ENCODE measurements around the gene SLC1A7. TPM values are rescaled to one million over a fixed set of nuclear protein-coding genes. Genes with fewer than 3 reads are reported as not detected.

SLC1A7 gene
- total RNA-seq, 4 donors from 2014 or later: 4.7 to 12.8 (median 9.4) TPM; not detected in 1

DNA sequence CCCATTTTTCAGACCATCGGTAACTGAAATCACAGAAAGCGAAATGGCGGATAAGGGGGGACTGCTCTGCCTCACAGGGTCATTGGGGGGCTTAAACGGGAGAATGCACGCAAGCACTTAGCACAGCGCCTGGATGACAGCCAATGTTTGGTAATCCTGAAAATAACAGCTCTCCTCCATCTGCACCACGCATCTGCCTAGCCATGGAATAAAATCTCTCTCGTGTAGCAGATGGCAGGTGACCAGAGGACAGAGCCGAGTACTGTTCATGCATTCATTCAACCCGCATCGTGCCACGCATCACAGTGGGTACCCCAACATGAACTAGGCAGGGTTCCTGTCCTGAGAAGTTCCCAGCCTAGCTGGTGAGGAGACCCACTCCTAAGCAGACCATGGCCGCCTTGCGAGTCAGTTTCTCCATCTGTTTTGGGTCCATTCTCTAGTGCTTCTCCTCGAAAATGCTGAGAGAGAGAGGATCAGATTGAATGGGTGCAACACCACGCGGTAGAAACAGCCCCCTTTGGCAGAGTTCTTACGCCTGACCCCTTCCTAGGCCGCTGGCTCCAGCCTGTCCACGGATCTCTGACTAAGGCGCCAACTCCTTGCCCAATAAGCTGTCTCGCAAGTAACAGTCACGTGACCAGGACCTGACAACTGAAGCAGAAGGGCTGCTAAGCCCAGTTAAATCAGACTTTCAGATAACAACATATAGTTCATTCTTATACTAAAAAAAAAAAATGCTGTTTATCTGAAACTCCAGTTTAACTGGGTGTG, 7.3 kb downstream of the SLC1A7 start:
- Histone ChIP-seq H3K27ac (peak overlapping the region in 2 of 4 donors; percentile 23 to 56), H3K36me3 (no peaks in the 10 kb centered on the region), H3K27me3 (no peaks in the 10 kb centered on the region), H3K4me3 (no peak overlapping the region), H3K4me1 (peaks cover 0 to 15% (median 1%) of the 10 kb centered on the region in 4 donors), H3K9me3 (peaks cover 0 to 6% (median 0%) of the 10 kb centered on the region in 4 donors)
- TF ChIP-seq POLR2A (IDR thresholded peaks at IDR 0.05): no peak
- TF ChIP-seq, protein P1, sequence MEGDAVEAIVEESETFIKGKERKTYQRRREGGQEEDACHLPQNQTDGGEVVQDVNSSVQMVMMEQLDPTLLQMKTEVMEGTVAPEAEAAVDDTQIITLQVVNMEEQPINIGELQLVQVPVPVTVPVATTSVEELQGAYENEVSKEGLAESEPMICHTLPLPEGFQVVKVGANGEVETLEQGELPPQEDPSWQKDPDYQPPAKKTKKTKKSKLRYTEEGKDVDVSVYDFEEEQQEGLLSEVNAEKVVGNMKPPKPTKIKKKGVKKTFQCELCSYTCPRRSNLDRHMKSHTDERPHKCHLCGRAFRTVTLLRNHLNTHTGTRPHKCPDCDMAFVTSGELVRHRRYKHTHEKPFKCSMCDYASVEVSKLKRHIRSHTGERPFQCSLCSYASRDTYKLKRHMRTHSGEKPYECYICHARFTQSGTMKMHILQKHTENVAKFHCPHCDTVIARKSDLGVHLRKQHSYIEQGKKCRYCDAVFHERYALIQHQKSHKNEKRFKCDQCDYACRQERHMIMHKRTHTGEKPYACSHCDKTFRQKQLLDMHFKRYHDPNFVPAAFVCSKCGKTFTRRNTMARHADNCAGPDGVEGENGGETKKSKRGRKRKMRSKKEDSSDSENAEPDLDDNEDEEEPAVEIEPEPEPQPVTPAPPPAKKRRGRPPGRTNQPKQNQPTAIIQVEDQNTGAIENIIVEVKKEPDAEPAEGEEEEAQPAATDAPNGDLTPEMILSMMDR (IDR thresholded peaks at IDR 0.05): no peak
- DNase-seq: peak in 2 of 3 donors; percentile 59 to 84

DNA sequence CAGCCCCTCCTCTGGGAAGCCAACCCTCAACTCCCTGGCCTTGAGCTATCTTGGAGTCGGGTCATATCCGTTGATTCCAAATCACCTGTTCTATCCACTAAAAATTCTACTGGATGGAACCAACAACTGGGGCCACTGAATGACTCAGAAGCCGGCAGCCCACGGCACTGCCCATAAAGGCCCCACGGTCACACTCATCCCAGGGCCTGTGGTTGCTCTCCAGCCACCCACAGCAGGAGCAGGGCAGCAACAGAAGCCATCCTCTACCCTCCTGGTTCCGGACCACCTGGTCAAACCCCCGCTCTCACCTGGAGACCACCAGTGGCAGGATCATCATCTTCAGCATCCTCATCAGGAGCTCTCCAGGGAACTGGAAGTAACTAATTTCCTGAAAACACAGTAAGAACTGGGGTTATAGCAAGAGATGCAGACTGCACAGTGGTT, 8.4 kb downstream of the SLC1A7 start:
- Histone ChIP-seq H3K4me1 (peaks cover 0 to 15% (median 1%) of the 10 kb centered on the region in 4 donors), H3K27me3 (no peaks in the 10 kb centered on the region), H3K4me3 (no peak overlapping the region), H3K9me3 (peaks cover 0 to 6% (median 0%) of the 10 kb centered on the region in 4 donors), H3K27ac (no peak overlapping the region), H3K36me3 (no peaks in the 10 kb centered on the region)
- TF ChIP-seq, protein P1 (IDR thresholded peaks at IDR 0.05): no peak
- TF ChIP-seq POLR2A (IDR thresholded peaks at IDR 0.05): no peak
- peak in 2 of 3 donors; percentile 16 to 22 for DNase-seq

- peaks cover 0 to 15% (median 1%) of the 10 kb centered on the region in 4 donors for H3K4me1 ChIP-seq
- no peak for TF ChIP-seq POLR2A (IDR thresholded peaks at IDR 0.05)
- TF ChIP-seq, protein P1 (IDR thresholded peaks at IDR 0.05): no peak
- no peaks in the 10 kb centered on the region for H3K36me3 ChIP-seq
- peak in 2 of 3 donors; percentile 11 to 21 for DNase-seq
- H3K27ac ChIP-seq: no peak overlapping the region
- H3K27me3 ChIP-seq: no peaks in the 10 kb centered on the region
- no peak overlapping the region for H3K4me3 ChIP-seq
- peaks cover 0 to 6% (median 0%) of the 10 kb centered on the region in 4 donors for H3K9me3 ChIP-seq
These were observed 9.0 kb downstream of the SLC1A7 start for GRCh38 chr1:53133261-53134041.

- Histone ChIP-seq H3K4me3 (no peak overlapping the region), H3K27me3 (no peaks in the 10 kb centered on the region), H3K36me3 (no peaks in the 10 kb centered on the region), H3K27ac (no peak overlapping the region), H3K4me1 (peaks cover 0 to 15% (median 1%) of the 10 kb centered on the region in 4 donors), H3K9me3 (no peaks in the 10 kb centered on the region)
- TF ChIP-seq POLR2A (IDR thresholded peaks at IDR 0.05): no peak
- TF ChIP-seq, protein P1 (IDR thresholded peaks at IDR 0.05): no peak
- peak in 2 of 3 donors; percentile 9 to 39 for DNase-seq
These were observed 10.3 kb downstream of the SLC1A7 start for GRCh38 chr1:53132176-53132575.

- H3K9me3 ChIP-seq: no peaks in the 10 kb centered on the region
- peaks cover 0 to 15% (median 1%) of the 10 kb centered on the region in 4 donors for H3K4me1 ChIP-seq
- H3K36me3 ChIP-seq: no peaks in the 10 kb centered on the region
- DNase-seq: peak in 1 of 3 donors; percentile 4
- H3K4me3 ChIP-seq: no peak overlapping the region
- no peaks in the 10 kb centered on the region for H3K27me3 ChIP-seq
- no peak for TF ChIP-seq POLR2A (IDR thresholded peaks at IDR 0.05)
- TF ChIP-seq, protein P1 (IDR thresholded peaks at IDR 0.05): no peak
- H3K27ac ChIP-seq: peak overlapping the region in 1 of 4 donors; percentile 68
These were observed 10.9 kb downstream of the SLC1A7 start for GRCh38 chr1:53131590-53131938.

All from Peyer's patch (tissue), 4 donors.